H9 (cell line): Measurements from ENCODE around the gene RNPEPL1. TPM values are rescaled to one million over a fixed set of nuclear protein-coding genes. Genes with fewer than 3 reads are reported as not detected.

Experiments
- DNase-seq: peaks from one replicate; pipeline ENCODE4 v3.0.0-alpha.2; 2017
- H2AFZ ChIP-seq: one replicate; pipeline ENCODE4 v1.6.1; 2013; ENCODE audit warnings: mild to moderate bottlenecking, low read length, control low read depth, moderate library complexity
- H2AK5ac ChIP-seq: 2 replicates; pipeline ENCODE4 v1.6.1; 2013; ENCODE audit warnings: low read length, control low read depth, mixed read lengths; ENCODE audit not compliant: insufficient read length
- H2BK120ac ChIP-seq: one replicate; pipeline ENCODE4 v1.6.1; 2013; ENCODE audit warnings: low read depth, mild to moderate bottlenecking, low read length, control low read depth, inconsistent platforms; ENCODE audit not compliant: poor library complexity, severe bottlenecking
- H2BK12ac ChIP-seq: 2 replicates; pipeline ENCODE4 v1.6.1; 2013; ENCODE audit warnings: low read length, control low read depth, mixed read lengths, low read depth; ENCODE audit not compliant: insufficient read length
- H2BK15ac ChIP-seq: 2 replicates; pipeline ENCODE4 v1.6.1; 2013; ENCODE audit warnings: low read depth, low read length, control low read depth
- H2BK20ac ChIP-seq: one replicate; pipeline ENCODE4 v1.6.1; 2013; ENCODE audit warnings: low read depth, mild to moderate bottlenecking, low read length, control low read depth, inconsistent platforms; ENCODE audit not compliant: poor library complexity, severe bottlenecking
- H2BK5ac ChIP-seq: 2 replicates; pipeline ENCODE4 v1.6.1; 2013; ENCODE audit warnings: low read length, control low read depth, mixed read lengths; ENCODE audit not compliant: insufficient read length
- H3K14ac ChIP-seq: 2 replicates; pipeline ENCODE4 v1.6.1; 2013; ENCODE audit warnings: low read length, control low read depth; ENCODE audit not compliant: insufficient read depth
- H3K18ac ChIP-seq: 2 replicates; pipeline ENCODE4 v1.6.1; 2013; ENCODE audit warnings: low read depth, mild to moderate bottlenecking, mixed read lengths, low read length, control low read depth; ENCODE audit not compliant: insufficient read length
- H3K23ac ChIP-seq: 2 replicates; pipeline ENCODE4 v1.6.1; 2013; ENCODE audit warnings: low read length, control low read depth, mixed read lengths, low read depth; ENCODE audit not compliant: insufficient read length
- H3K23me2 ChIP-seq: 2 replicates; pipeline ENCODE4 v1.6.1; 2013; ENCODE audit warnings: low read depth, mild to moderate bottlenecking, mixed read lengths, low read length, control low read depth; ENCODE audit not compliant: insufficient read length, poor library complexity, severe bottlenecking
- H3K27ac ChIP-seq: 2 replicates; pipeline ENCODE4 v1.5.1; 2013; ENCODE audit warnings: low read length, control low read depth, mixed read lengths, low read depth; ENCODE audit not compliant: insufficient read length
- H3K27me3 ChIP-seq: 2 replicates; pipeline ENCODE4 v1.6.1; 2013; ENCODE audit warnings: low read length, control low read depth, inconsistent platforms; ENCODE audit not compliant: insufficient read depth
- H3K4ac ChIP-seq: 2 replicates; pipeline ENCODE4 v1.6.1; 2013; ENCODE audit warnings: low read depth, mild to moderate bottlenecking, control low read depth, inconsistent platforms, low read length, moderate library complexity
- H3K4me1 ChIP-seq: 2 replicates; pipeline ENCODE4 v1.6.1; 2013; ENCODE audit warnings: low read length, control low read depth, inconsistent platforms; ENCODE audit not compliant: insufficient read depth
- H3K4me2 ChIP-seq: 2 replicates; pipeline ENCODE4 v1.6.1; 2013; ENCODE audit warnings: low read length, control low read depth, mixed read lengths; ENCODE audit not compliant: insufficient read length, insufficient read depth
- H3K56ac ChIP-seq: 2 replicates; pipeline ENCODE4 v1.6.1; 2013; ENCODE audit warnings: low read depth, mild to moderate bottlenecking, mixed read lengths, low read length, control low read depth; ENCODE audit not compliant: insufficient read length
- H3K79me1 ChIP-seq: 2 replicates; pipeline ENCODE4 v1.6.1; 2013; ENCODE audit warnings: low read depth, mild to moderate bottlenecking, moderate library complexity, low read length, control low read depth, inconsistent platforms; ENCODE audit not compliant: insufficient read depth, poor library complexity, severe bottlenecking
- H3K79me2 ChIP-seq: 2 replicates; pipeline ENCODE4 v1.6.1; 2013; ENCODE audit warnings: low read length, control low read depth, inconsistent platforms; ENCODE audit not compliant: insufficient read depth
- H3K9ac ChIP-seq: 2 replicates; pipeline ENCODE4 v1.6.1; 2013; ENCODE audit warnings: low read length, control low read depth, mixed read lengths; ENCODE audit not compliant: insufficient read length; ENCODE audit errors: extremely low read depth
- H3K9me3 ChIP-seq: one replicate; pipeline ENCODE4 v1.6.1; 2013; ENCODE audit warnings: low read depth, low read length, inconsistent platforms; ENCODE audit not compliant: control insufficient read depth
- H3T11ph ChIP-seq: one replicate; pipeline ENCODE4 v1.6.1; 2013; ENCODE audit warnings: mild to moderate bottlenecking, low read length, control low read depth, inconsistent platforms
- H4K20me1 ChIP-seq: one replicate; pipeline ENCODE4 v1.6.1; 2013; ENCODE audit not compliant: control insufficient read depth, insufficient read length, insufficient read depth
- H4K5ac ChIP-seq: 2 replicates; pipeline ENCODE4 v1.6.1; 2013; ENCODE audit warnings: low read depth, mild to moderate bottlenecking, mixed read lengths, low read length, control low read depth; ENCODE audit not compliant: insufficient read length
- H4K8ac ChIP-seq: replicated peaks from 2 replicates; pipeline ENCODE4 v1.6.1; 2013; ENCODE audit warnings: low read length, control low read depth, mixed read lengths, low read depth; ENCODE audit not compliant: insufficient read length
- H4K91ac ChIP-seq: 2 replicates; pipeline ENCODE4 v1.6.1; 2013; ENCODE audit warnings: low read depth, mild to moderate bottlenecking, moderate library complexity, mixed read lengths, low read length, control low read depth; ENCODE audit not compliant: insufficient read length
- H3K27ac Mint-ChIP-seq, 3 experiments: 2 replicates in 2 of 3; 3 replicates in 1 of 3; pipeline ENCODE4 v1.8.0; 2020 to 2021; ENCODE audit warnings: mixed read lengths in 3 of 3, mild to moderate bottlenecking in 1 of 3, moderate library complexity in 1 of 3
- H3K27me3 Mint-ChIP-seq: 2 replicates; pipeline ENCODE4 v1.8.0; 2021; ENCODE audit warnings: low read depth, mild to moderate bottlenecking, moderate library complexity, mixed read lengths
- H3K36me3 Mint-ChIP-seq, 3 experiments: 2 replicates in 2 of 3; 3 replicates in 1 of 3; pipeline ENCODE4 v1.8.0; 2020 to 2021; ENCODE audit warnings: low read depth in 3 of 3, mixed read lengths in 3 of 3; ENCODE audit not compliant: insufficient read depth in 1 of 3
- H3K4me1 Mint-ChIP-seq, 2 experiments: 2 replicates each; pipeline ENCODE4 v1.8.0; 2020; ENCODE audit warnings: mixed read lengths in 2 of 2
- H3K4me3 Mint-ChIP-seq, 2 experiments: 2 replicates in 1 of 2; 3 replicates in 1 of 2; pipeline ENCODE4 v1.8.0; 2020 to 2021; ENCODE audit warnings: mild to moderate bottlenecking in 2 of 2, mixed read lengths in 2 of 2, moderate library complexity in 1 of 2
- H3K9me3 Mint-ChIP-seq, 2 experiments: 2 replicates in 1 of 2; 3 replicates in 1 of 2; pipeline ENCODE4 v1.8.0; 2020; ENCODE audit warnings: mild to moderate bottlenecking in 2 of 2, mixed read lengths in 2 of 2, moderate library complexity in 1 of 2
- CTCF ChIP-seq: fragments of 200-600 bp; sonication (generic); conservative IDR thresholded peaks from 3 replicates; pipeline ENCODE4 v1.8.0; 2021; ENCODE audit warnings: antibody characterized with exemption, mild to moderate bottlenecking
- WGBS: extraction: QIAGEN DNeasy Blood & Tissue Kit; methylation state at CpG from one replicate; pipeline ENCODE4 v1.1.7; 2013; ENCODE audit warnings: missing lambda C conversion rate, low lambda C conversion rate, mixed read lengths; ENCODE audit not compliant: insufficient read length; ENCODE audit errors: extremely low coverage; 5-methylcytosine and 5-hydroxymethylcytosine counted together
- total RNA-seq: library from RNA; stranded (reverse); gene quantifications from 2 replicates; pipeline ENCODE4 v1.2.1, GENCODE V29; 2021

Gene RNPEPL1
- total RNA-seq, 1 experiment from 2014 or later, result 22.5 TPM

- no peak overlapping the region for H2BK20ac ChIP-seq
- no peaks in the 10 kb centered on the region for H3K9me3 Mint-ChIP-seq
- no peaks in the 10 kb centered on the region for H3K4me1 ChIP-seq
- H3K27me3 ChIP-seq, result no peaks in the 10 kb centered on the region
- no peaks in the 10 kb centered on the region for H4K20me1 ChIP-seq
- no peak overlapping the region for H3T11ph ChIP-seq
- no peaks in the 10 kb centered on the region for H3K36me3 Mint-ChIP-seq
- H3K56ac ChIP-seq, result no peak overlapping the region
- H3K14ac ChIP-seq, result no peak overlapping the region
- H3K23me2 ChIP-seq, result no peaks in the 10 kb centered on the region
- no peak overlapping the region for H2AK5ac ChIP-seq
- WGBS, result no CpG with 5 or more reads among the region's 6 CpGs
- H3K4me1 Mint-ChIP-seq, result peaks cover 7 to 8% of the 10 kb centered on the region in 2 experiments
- no peaks in the 10 kb centered on the region for H3K27me3 Mint-ChIP-seq
- H2BK5ac ChIP-seq, result no peak overlapping the region
- no peaks in the 10 kb centered on the region for H3K79me1 ChIP-seq
- H4K5ac ChIP-seq, result no peak overlapping the region
- H3K18ac ChIP-seq, result no peak overlapping the region
- H4K8ac ChIP-seq, result no peak overlapping the region
- H2BK12ac ChIP-seq, result no peak overlapping the region
- no peak for TF ChIP-seq CTCF
- H4K91ac ChIP-seq, result no peak overlapping the region
- no peak overlapping the region; a peak in 1 of 5 replicates for H3K4me3 Mint-ChIP-seq
- H3K79me2 ChIP-seq, result no peaks in the 10 kb centered on the region
- H3K4ac ChIP-seq, result no peak overlapping the region
- H2BK120ac ChIP-seq, result no peak overlapping the region
- H3K9me3 ChIP-seq, result no peaks in the 10 kb centered on the region
- no peak overlapping the region for H3K4me2 ChIP-seq
- H3K23ac ChIP-seq, result no peak overlapping the region
- no peak overlapping the region for H2BK15ac ChIP-seq
- H3K27ac ChIP-seq, result no peak overlapping the region
- no peak overlapping the region for H3K27ac Mint-ChIP-seq
- H3K9ac ChIP-seq, result no peak overlapping the region
- no peak for DNase-seq
- no peak overlapping the region for H2AFZ ChIP-seq
These were observed 7.8 kb downstream of the RNPEPL1 start for GRCh38 chr2:240576036-240576435.
